GM21576 (cell line): ENCODE results near the gene AKAP6.
"Not testable (repeated sequence)": the region's sequence is repeated elsewhere in the genome, so short reads cannot be mapped to it uniquely, and the experiment has no call there.

Experiments
- ATAC-seq: cut with Tn5 transposase; IDR thresholded peaks from one replicate; pipeline ENCODE4 v1.9.1; 2021; ENCODE audit warnings: mild to moderate bottlenecking, moderate library complexity; ENCODE audit not compliant: unreplicated experiment

Gene AKAP6

GRCh38 chr14:32438517-32438916 is 109.4 kb downstream of the AKAP6 start:
- ATAC-seq, result no peak

- ATAC-seq, result no peak
Measured at GRCh38 chr14:32443890-32444661, 115.0 kb downstream of the AKAP6 start.

GRCh38 chr14:32447371-32447770 is 118.3 kb downstream of the AKAP6 start:
- ATAC-seq, result no peak

- ATAC-seq, result no peak
Measured at GRCh38 chr14:32449648-32450047, 120.5 kb downstream of the AKAP6 start.

- ATAC-seq, result no peak
Measured at GRCh38 chr14:32450919-32451675, 122.0 kb downstream of the AKAP6 start.

- ATAC-seq, result no peak
Measured at GRCh38 chr14:32453857-32454810, 125.0 kb downstream of the AKAP6 start.

- ATAC-seq, result no peak
Measured at GRCh38 chr14:32457213-32457920, 128.3 kb downstream of the AKAP6 start.

- no peak for ATAC-seq
Measured at GRCh38 chr14:32458720-32459119, 129.6 kb downstream of the AKAP6 start.

GRCh38 chr14:32460267-32460666 is 131.2 kb downstream of the AKAP6 start:
- no peak for ATAC-seq

GRCh38 chr14:32462553-32462952 is 133.5 kb downstream of the AKAP6 start:
- not testable (repeated sequence) for ATAC-seq

- ATAC-seq, result no peak
Measured at GRCh38 chr14:32468955-32469354, 139.9 kb downstream of the AKAP6 start.

- no peak for ATAC-seq
Measured at GRCh38 chr14:32469388-32470160, 140.5 kb downstream of the AKAP6 start.

- ATAC-seq, result no peak
Measured at GRCh38 chr14:32470161-32470715, 141.1 kb downstream of the AKAP6 start.

- no peak for ATAC-seq
Measured at GRCh38 chr14:32471181-32471580, 142.1 kb downstream of the AKAP6 start.

GRCh38 chr14:32472076-32472475 is 143.0 kb downstream of the AKAP6 start:
- ATAC-seq, result no peak

GRCh38 chr14:32472512-32473463 is 143.7 kb downstream of the AKAP6 start:
- ATAC-seq, result no peak

- no peak for ATAC-seq
Measured at GRCh38 chr14:32473464-32473855, 144.4 kb downstream of the AKAP6 start.

- no peak for ATAC-seq
Measured at GRCh38 chr14:32474478-32475195, 145.5 kb downstream of the AKAP6 start.
